Naive thymus-derived CD4-positive, alpha-beta T cell (primary cell): ENCODE data around the gene OPN4. TPM values are rescaled to one million over a fixed set of nuclear protein-coding genes. Genes with fewer than 3 reads are reported as not detected.

ENCODE experiments used
- ATAC-seq: fragments of 150-1000 bp; cut with Tn5 transposase; 2 replicates; pipeline ENCODE4 v1.10.0; 2021; ENCODE audit warnings: mild to moderate bottlenecking, moderate library complexity
- CTCF ChIA-PET: fragments of 350-600 bp; sonication (Branson Sonifier 250); formaldehyde crosslinking; loops from one replicate; lab custom pipeline; 2021; ENCODE audit warnings: antibody characterized with exemption; lab: Charles Lee
- POLR2A ChIA-PET: fragments of 350-600 bp; sonication (Branson Sonifier 250); formaldehyde crosslinking; loops from one replicate; lab custom pipeline; 2021; ENCODE audit warnings: antibody characterized with exemption, inconsistent platforms; lab: Charles Lee
- DNase-seq, 9 donors: peaks; one replicate each; pipeline versions ENCODE4 v3.0.0 to v3.0.0-alpha.2; 2020 to 2022; ENCODE audit warnings: mixed read lengths in 1 of 9
- H3K27ac ChIP-seq: one replicate; pipeline ENCODE4 v1.7.0; 2013; ENCODE audit warnings: mild to moderate bottlenecking, low read depth, low read length, moderate library complexity
- H3K27me3 ChIP-seq, 2 donors: one replicate each; pipeline ENCODE4 v1.7.0; 2013; ENCODE audit warnings: low read length in 2 of 2, mild to moderate bottlenecking in 2 of 2, moderate library complexity in 2 of 2; ENCODE audit not compliant: control insufficient read depth in 2 of 2, insufficient read depth in 2 of 2
- H3K36me3 ChIP-seq, 3 experiments: 1 replicate in 2 of 3; 2 replicates in 1 of 3; pipeline ENCODE4 v1.7.0; 2013; ENCODE audit warnings: low read length in 3 of 3, mild to moderate bottlenecking in 3 of 3, moderate library complexity in 1 of 3; ENCODE audit not compliant: insufficient read depth in 3 of 3, control insufficient read depth in 2 of 3
- H3K4me1 ChIP-seq, 2 donors: one replicate each; pipeline ENCODE4 v1.7.0; 2013; ENCODE audit warnings: low read length in 2 of 2, mild to moderate bottlenecking in 2 of 2, moderate library complexity in 1 of 2; ENCODE audit not compliant: control insufficient read depth in 2 of 2, insufficient read depth in 2 of 2
- H3K4me3 ChIP-seq: 2 replicates; pipeline ENCODE4 v1.7.0; 2013; ENCODE audit warnings: mild to moderate bottlenecking, low read length
- H3K9me3 ChIP-seq, 3 experiments: 1 replicate in 2 of 3; 2 replicates in 1 of 3; pipeline ENCODE4 v1.7.0; 2013; ENCODE audit warnings: low read length in 3 of 3; ENCODE audit not compliant: control insufficient read depth in 2 of 3
- H3K27ac Mint-ChIP-seq, 9 donors: one replicate each; pipeline ENCODE4 v1.8.0; 2020 to 2022; ENCODE audit warnings: mixed read lengths in 9 of 9, mild to moderate bottlenecking in 8 of 9, moderate library complexity in 5 of 9, inconsistent platforms in 2 of 9
- H3K27me3 Mint-ChIP-seq, 5 donors: one replicate each; pipeline ENCODE4 v1.8.0; 2021 to 2022; ENCODE audit warnings: mixed read lengths in 5 of 5, mild to moderate bottlenecking in 1 of 5
- H3K36me3 Mint-ChIP-seq, 5 donors: one replicate each; pipeline ENCODE4 v1.8.0; 2020 to 2022; ENCODE audit warnings: mixed read lengths in 5 of 5, mild to moderate bottlenecking in 3 of 5, inconsistent platforms in 1 of 5
- H3K4me1 Mint-ChIP-seq, 7 donors: one replicate each; pipeline ENCODE4 v1.8.0; 2020 to 2022; ENCODE audit warnings: mixed read lengths in 7 of 7, mild to moderate bottlenecking in 3 of 7, inconsistent platforms in 1 of 7
- H3K4me3 Mint-ChIP-seq, 10 donors: one replicate each; pipeline ENCODE4 v1.8.0; 2020 to 2022; ENCODE audit warnings: mild to moderate bottlenecking in 10 of 10, mixed read lengths in 10 of 10, moderate library complexity in 6 of 10, inconsistent platforms in 2 of 10
- H3K9me3 Mint-ChIP-seq, 11 donors: one replicate each; pipeline ENCODE4 v1.8.0; 2020 to 2022; ENCODE audit warnings: mixed read lengths in 11 of 11, mild to moderate bottlenecking in 4 of 11, inconsistent platforms in 1 of 11, moderate library complexity in 1 of 11
- intact Hi-C, 2 donors: fragments of 100-400 bp; cut with micrococcal nuclease; formaldehyde crosslinking; loops; one replicate each; pipeline ENCODE4 v1.15.1; 2023
- polyA plus RNA-seq, 2 donors: library from polyadenylated mRNA; unstranded; fragments of 300-500 nt; fragmentation: Illumina TruSeq; gene quantifications; one replicate each; pipeline ENCODE4 v1.2.3, GENCODE V29; 2021
- total RNA-seq, 6 experiments: library from RNA in 5 of 6; stranded (reverse) in 5 of 6; gene quantifications; 1 replicate in 5 of 6; 2 replicates in 1 of 6; pipeline ENCODE4 v1.2.3 and lab custom pipeline; 2021 to 2026

The OPN4 gene
- total and polyA plus RNA-seq, 7 experiments from 2014 or later: not detected

DNA sequence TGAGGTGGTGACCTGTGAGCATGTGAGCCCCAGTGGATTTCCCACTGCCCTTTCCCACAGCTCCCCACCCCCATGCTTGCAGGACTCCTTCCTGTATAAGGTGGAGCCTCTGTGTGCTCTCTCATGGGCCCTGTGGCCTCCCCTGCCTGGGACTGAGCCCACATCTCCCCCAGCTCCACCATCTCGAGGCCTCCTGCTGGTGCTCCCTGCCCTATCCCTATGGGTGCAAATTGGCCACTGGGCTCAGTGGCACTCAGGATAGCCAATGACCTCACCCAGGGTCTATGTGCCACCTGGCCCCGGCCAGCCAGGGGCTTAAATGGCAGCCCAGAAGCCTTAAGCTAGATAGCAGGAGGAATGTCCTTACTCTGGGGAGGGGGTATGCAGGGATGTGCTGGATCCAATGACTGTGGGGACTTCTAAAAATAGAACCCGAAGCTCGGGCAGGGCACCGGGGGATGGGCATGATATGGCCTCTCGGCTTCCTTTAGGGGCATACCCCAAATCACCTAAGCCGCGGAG is 16.0 kb downstream of the OPN4 start:
- Histone ChIP-seq H3K27me3 (no peaks in the 10 kb centered on the region), H3K4me3 (no peak overlapping the region), H3K36me3 (no peaks in the 10 kb centered on the region), H3K27ac (no peak overlapping the region), H3K9me3 (no peaks in the 10 kb centered on the region), H3K4me1 (no peaks in the 10 kb centered on the region)
- Mint-ChIP-seq H3K36me3 (no peaks in the 10 kb centered on the region), H3K9me3 (peaks cover 0 to 1% (median 0%) of the 10 kb centered on the region in 11 donors), H3K27ac (no peak overlapping the region), H3K27me3 (no peaks in the 10 kb centered on the region), H3K4me1 (no peaks in the 10 kb centered on the region), H3K4me3 (no peak overlapping the region)
- CTCF ChIA-PET: no interaction called here
- ATAC-seq: no peak
- POLR2A ChIA-PET: interaction anchor here (0.5 to 1.1 kb wide), 2 partner anchors 185 to 511 kb away, joined by 3 read pairs; no protein-coding TSS in a partner anchor
- DNase-seq: no peak
- intact Hi-C loops: no loop called here

DNA sequence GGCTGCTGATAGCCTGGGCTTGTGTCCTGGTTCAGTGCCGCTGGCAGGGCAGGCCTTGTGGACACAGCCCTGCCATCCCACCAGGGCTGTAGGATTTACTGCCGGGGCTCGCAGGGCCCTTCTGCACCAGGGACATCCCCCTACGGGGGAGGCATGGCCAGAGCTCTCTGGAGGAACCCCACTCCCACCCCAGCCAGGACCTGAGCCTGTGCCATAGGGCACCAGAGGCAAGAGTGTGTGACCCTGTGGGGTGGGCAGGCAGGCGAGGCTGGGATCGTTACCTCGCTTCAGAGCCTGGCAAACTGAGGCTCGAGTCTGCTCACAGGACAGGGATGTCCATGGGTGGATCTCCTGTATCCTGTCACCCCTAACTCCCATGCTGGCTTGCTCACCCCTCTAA is 16.5 kb downstream of the OPN4 start:
- H3K36me3 ChIP-seq: no peaks in the 10 kb centered on the region
- H3K27me3 ChIP-seq: no peaks in the 10 kb centered on the region
- Mint-ChIP-seq H3K27me3 (no peaks in the 10 kb centered on the region), H3K4me1 (no peaks in the 10 kb centered on the region), H3K9me3 (peaks cover 0 to 1% (median 0%) of the 10 kb centered on the region in 11 donors), H3K36me3 (no peaks in the 10 kb centered on the region), H3K4me3 (no peak overlapping the region), H3K27ac (no peak overlapping the region)
- POLR2A ChIA-PET: interaction anchor here (0.5 to 1.1 kb wide), 2 partner anchors 184 to 511 kb away, joined by 3 read pairs; no protein-coding TSS in a partner anchor
- no peaks in the 10 kb centered on the region for H3K4me1 ChIP-seq
- intact Hi-C loops: no loop called here
- no peaks in the 10 kb centered on the region for H3K9me3 ChIP-seq
- CTCF ChIA-PET: no interaction called here
- peak; percentile 10 for ATAC-seq
- H3K4me3 ChIP-seq: no peak overlapping the region
- no peak overlapping the region for H3K27ac ChIP-seq
- no peak for DNase-seq

DNA sequence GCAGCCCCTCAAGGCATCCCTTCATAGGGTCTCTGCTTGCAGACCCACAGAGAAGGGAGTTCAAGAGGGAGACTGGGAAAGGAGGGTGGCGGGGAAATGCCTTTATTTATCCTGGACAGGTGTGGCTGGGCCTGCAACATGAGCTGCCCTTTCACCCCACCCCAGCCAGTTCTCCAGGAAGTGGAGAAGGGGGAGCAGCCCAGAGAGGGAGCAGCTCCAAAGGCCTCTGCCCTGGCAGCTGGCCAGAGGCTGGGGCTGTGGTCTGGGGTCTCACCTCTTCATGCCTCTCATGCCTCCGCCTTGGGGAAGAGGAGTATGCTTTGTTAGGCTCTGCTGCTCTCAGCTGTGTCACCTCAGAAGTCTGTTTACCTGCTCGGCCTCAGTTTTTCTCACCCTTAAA is 17.1 kb downstream of the OPN4 start:
- H3K36me3 ChIP-seq: no peaks in the 10 kb centered on the region
- H3K27ac ChIP-seq: no peak overlapping the region
- Mint-ChIP-seq H3K4me1 (no peaks in the 10 kb centered on the region), H3K27ac (no peak overlapping the region), H3K27me3 (no peaks in the 10 kb centered on the region), H3K4me3 (no peak overlapping the region), H3K9me3 (peaks cover 0 to 1% (median 0%) of the 10 kb centered on the region in 11 donors), H3K36me3 (no peaks in the 10 kb centered on the region)
- DNase-seq (no peak), ATAC-seq (no peak)
- H3K4me1 ChIP-seq: no peaks in the 10 kb centered on the region
- POLR2A ChIA-PET: interaction anchor here (1.1 kb wide), 1 partner anchor 184 kb away, joined by 3 read pairs; no protein-coding TSS in a partner anchor
- no peak overlapping the region for H3K4me3 ChIP-seq
- intact Hi-C loops: no loop called here
- H3K27me3 ChIP-seq: no peaks in the 10 kb centered on the region
- CTCF ChIA-PET: no interaction called here
- H3K9me3 ChIP-seq: no peaks in the 10 kb centered on the region

DNA sequence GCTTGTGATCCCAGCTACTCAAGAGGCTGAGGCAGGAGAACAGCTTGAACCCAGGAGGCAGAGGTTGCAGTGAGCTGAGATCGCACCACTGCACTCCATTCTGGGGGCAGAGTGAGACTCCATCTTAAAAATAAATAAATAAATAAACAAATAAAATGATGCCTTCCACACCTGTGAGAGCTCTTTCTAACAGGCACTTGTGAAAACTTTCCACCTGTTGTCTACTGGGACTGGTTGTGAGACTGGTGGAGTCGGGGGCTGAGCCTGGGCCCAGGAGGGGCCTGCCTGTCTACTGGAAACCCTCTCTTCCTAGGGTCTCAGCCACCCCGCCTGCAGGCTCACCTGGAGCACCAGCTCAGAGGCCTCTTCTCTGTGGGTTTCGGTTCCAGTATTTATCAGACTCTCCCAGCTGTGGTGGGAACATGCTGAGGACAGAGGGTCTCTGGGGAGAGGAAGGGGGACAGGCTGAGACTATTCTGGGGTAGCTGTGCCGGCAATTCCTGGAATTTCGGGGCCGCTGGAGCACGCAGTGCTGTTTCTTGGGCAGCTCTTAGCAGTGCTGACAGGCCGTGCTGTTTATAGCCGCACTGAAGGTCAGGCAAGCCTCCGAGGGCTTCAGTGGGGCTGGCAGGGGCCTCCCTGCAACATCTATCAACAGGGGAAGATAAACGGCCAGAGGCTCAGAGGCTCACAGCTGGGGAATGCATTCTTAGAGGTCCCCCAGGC is 17.8 kb downstream of the OPN4 start:
- no peaks in the 10 kb centered on the region for H3K36me3 Mint-ChIP-seq
- H3K27ac ChIP-seq: no peak overlapping the region
- no peaks in the 10 kb centered on the region for H3K27me3 ChIP-seq
- no peaks in the 10 kb centered on the region for H3K9me3 ChIP-seq
- CTCF ChIA-PET: no interaction called here
- no peaks in the 10 kb centered on the region for H3K36me3 ChIP-seq
- POLR2A ChIA-PET: no interaction called here
- no peaks in the 10 kb centered on the region for H3K4me1 ChIP-seq
- no peak overlapping the region for H3K27ac Mint-ChIP-seq
- H3K27me3 Mint-ChIP-seq: no peaks in the 10 kb centered on the region
- DNase-seq (no peak), ATAC-seq (no peak)
- H3K9me3 Mint-ChIP-seq: peaks cover 0 to 1% (median 0%) of the 10 kb centered on the region in 11 donors
- H3K4me3 Mint-ChIP-seq: no peak overlapping the region
- intact Hi-C loops: no loop called here
- H3K4me1 Mint-ChIP-seq: no peaks in the 10 kb centered on the region
- no peak overlapping the region for H3K4me3 ChIP-seq

DNA sequence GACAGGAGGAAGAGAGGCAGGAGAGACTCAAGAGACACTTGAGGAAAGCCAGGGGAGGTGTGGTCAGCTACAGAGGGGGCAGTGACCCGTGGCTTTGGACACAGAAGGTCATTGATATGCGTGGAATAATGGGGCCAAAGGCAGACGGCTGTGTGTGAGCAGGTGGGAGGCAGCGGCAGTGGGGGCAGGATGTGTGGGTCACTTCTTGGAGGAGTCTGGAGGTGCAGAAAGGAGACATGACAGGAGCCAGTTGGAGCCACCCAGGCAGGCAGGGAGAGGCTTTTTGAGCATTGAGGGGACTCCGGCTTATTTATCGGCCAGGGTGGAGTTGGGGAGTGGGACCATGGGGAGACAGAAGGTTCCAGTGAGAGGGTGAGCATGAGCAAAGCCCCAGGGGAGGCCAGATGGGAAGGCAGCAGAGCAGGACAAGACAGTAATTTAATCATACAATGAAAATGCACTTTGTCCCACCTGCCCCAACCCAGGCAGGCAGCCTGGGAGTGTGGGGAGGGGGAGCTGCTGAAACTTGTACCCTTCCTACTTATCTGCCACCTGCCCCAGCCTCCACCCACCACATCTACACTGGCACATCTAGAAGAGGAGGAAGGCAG is 19.0 kb downstream of the OPN4 start:
- ATAC-seq (no peak), DNase-seq (no peak)
- ChIA-PET CTCF (no interaction called here), POLR2A (no interaction called here)
- Histone ChIP-seq H3K36me3 (no peaks in the 10 kb centered on the region), H3K9me3 (no peaks in the 10 kb centered on the region), H3K4me1 (no peaks in the 10 kb centered on the region), H3K27me3 (no peaks in the 10 kb centered on the region), H3K4me3 (no peak overlapping the region), H3K27ac (no peak overlapping the region)
- Mint-ChIP-seq H3K27me3 (no peaks in the 10 kb centered on the region), H3K4me3 (no peak overlapping the region), H3K27ac (peak overlapping the region in 1 of 9 donors; percentile 2), H3K9me3 (peaks cover 0 to 1% (median 0%) of the 10 kb centered on the region in 11 donors), H3K4me1 (no peaks in the 10 kb centered on the region), H3K36me3 (no peaks in the 10 kb centered on the region)
- intact Hi-C loops: no loop called here

DNA sequence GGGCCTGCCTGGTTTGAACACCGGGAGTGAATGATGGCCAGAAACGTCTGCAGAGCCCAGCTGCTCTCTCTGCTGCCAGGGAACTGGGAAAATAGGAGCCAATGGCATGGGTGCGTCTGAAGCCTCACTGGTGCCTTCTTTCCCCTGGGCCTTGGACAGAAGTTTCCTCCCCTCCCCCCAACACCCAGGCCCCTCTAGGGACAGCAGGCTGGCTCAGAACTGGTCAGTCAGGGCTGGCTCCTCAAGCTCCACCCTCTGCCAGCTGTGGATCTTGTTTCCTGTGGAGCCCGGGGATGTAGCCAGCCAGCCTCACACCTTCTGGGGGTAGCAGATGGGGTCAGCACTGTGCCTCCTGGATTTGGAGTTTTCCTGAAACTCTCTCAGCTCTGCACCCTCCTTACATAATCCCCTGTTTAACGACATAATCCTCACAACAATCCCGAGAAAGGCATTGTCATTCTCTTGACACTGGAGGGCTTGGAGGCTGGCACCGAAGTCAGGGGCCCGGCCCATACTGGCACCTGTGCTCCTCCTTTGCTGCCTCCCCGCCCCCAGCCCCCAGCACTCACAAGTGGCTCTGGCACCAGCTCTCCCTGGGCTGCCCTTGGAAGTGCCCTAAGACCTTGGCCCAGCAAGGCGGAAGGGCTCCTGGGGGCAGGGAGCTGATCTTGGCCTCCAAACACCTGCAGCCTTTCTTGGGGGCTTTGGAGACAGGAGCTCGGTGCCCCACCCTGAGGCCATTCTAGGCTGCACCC is 19.7 kb downstream of the OPN4 start:
- H3K4me3 Mint-ChIP-seq: no peak overlapping the region
- no peak for DNase-seq
- CTCF ChIA-PET: no interaction called here

More for the DNA sequence above, 19.7 kb downstream of the OPN4 start:
- no peak overlapping the region for H3K27ac ChIP-seq
- no peak overlapping the region for H3K27ac Mint-ChIP-seq
- H3K36me3 Mint-ChIP-seq: no peaks in the 10 kb centered on the region
- H3K9me3 ChIP-seq: no peaks in the 10 kb centered on the region
- no peaks in the 10 kb centered on the region for H3K4me1 Mint-ChIP-seq
- H3K27me3 ChIP-seq: no peaks in the 10 kb centered on the region
- H3K36me3 ChIP-seq: no peaks in the 10 kb centered on the region
- H3K4me1 ChIP-seq: no peaks in the 10 kb centered on the region
- H3K9me3 Mint-ChIP-seq: peaks cover 0 to 1% (median 0%) of the 10 kb centered on the region in 11 donors
- no peaks in the 10 kb centered on the region for H3K27me3 Mint-ChIP-seq
- intact Hi-C loops: no loop called here
- H3K4me3 ChIP-seq: no peak overlapping the region
- POLR2A ChIA-PET: no interaction called here
- no peak for ATAC-seq
